RWPE1 (cell line): Measurements from ENCODE around the gene BMP7.
A peak's percentile ranks its signal among the peaks of the same experiment; 100 is the strongest.

Experiments used
- CTCF ChIA-PET: fragments of 350-600 bp; sonication (Branson Sonifier 250); formaldehyde crosslinking; extraction: SDS; loops from one replicate; lab custom pipeline; 2021; lab: Yijun Ruan, JAX
- POLR2A ChIA-PET: fragments of 400-600 bp; formaldehyde crosslinking; extraction: SDS; loops from one replicate; lab custom pipeline; 2020; ENCODE audit warnings: antibody characterized with exemption; ENCODE audit not compliant: low non-redundant PET; lab: Yijun Ruan, JAX
- DNase-seq: peaks from one replicate; pipeline ENCODE4 v3.0.0; 2012; ENCODE audit warnings: low spot score
- H3K27ac ChIP-seq: fragments of 450-650 bp; 2 replicates; pipeline ENCODE4 v1.5.1; 2017
- TF ChIP-seq, protein P1 (sequence below): fragments of 450-650 bp; conservative IDR thresholded peaks from 2 replicates; pipeline ENCODE4 v1.5.1; 2017; ENCODE audit warnings: low read depth, mild to moderate bottlenecking

BMP7 gene

DNA sequence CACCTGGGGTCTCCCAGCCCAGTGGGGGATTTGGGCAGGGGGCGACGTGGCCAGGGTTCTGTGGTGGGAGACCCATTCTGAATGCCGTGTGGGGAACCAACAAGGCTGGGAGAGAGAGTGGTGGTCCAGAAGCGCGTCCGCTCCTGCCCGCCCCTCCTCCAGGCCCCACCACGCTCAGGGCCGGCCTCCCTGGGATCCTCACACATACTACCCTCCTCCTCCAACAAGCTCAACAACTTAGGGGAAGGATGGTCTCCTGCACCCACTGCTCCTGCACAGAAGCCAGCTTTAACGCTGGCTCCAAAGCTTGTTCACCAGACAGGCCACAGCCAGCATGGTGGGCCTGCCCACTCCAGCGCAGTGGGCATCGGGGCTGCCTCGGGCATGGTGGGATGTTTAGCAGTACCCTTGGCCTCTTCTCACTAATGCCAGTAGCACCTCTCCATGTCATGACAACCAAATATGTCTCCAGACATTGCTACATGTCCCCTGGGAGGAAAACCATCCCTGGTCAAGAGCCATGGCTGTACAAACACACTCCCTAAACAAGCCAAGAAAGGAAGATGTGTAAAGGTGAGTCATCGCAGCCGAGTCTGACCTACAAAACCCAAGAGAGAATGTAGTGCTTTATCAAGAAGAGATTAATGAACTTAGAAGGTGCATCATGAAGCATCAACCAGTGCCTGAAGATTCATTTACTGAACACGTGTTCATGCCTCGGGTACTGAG lies 75.7 kb downstream of the BMP7 start:
- DNase-seq, result peak; percentile 74
- ChIA-PET CTCF (interaction anchor here (1.0 kb wide), 1 partner anchor 9 kb away, joined by 3 read pairs; no protein-coding TSS in a partner anchor), POLR2A (no interaction called here)

DNA sequence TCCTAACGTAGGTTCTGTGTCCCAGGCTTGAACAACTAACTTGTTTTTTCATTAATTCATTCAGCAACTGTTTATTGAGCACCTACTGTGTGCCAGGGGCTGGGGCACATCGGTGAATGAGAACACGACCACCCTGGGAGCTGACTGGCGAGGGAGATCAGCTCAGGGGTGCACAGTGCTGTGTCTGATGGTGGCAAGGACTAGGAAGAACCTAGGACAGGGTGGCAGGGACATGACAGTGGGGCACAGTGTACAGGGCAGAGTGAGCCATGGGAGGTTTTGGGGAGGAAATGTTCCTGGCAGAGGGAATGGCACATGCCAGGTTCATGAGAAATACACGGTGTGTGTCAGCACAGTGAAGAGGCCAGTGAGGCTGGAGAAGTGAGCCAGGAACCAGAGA lies 76.7 kb downstream of the BMP7 start:
- DNase-seq, result no peak
- TF ChIP-seq, protein P1, sequence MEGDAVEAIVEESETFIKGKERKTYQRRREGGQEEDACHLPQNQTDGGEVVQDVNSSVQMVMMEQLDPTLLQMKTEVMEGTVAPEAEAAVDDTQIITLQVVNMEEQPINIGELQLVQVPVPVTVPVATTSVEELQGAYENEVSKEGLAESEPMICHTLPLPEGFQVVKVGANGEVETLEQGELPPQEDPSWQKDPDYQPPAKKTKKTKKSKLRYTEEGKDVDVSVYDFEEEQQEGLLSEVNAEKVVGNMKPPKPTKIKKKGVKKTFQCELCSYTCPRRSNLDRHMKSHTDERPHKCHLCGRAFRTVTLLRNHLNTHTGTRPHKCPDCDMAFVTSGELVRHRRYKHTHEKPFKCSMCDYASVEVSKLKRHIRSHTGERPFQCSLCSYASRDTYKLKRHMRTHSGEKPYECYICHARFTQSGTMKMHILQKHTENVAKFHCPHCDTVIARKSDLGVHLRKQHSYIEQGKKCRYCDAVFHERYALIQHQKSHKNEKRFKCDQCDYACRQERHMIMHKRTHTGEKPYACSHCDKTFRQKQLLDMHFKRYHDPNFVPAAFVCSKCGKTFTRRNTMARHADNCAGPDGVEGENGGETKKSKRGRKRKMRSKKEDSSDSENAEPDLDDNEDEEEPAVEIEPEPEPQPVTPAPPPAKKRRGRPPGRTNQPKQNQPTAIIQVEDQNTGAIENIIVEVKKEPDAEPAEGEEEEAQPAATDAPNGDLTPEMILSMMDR, result no peak
- POLR2A ChIA-PET, result no interaction called here
- no peak overlapping the region for H3K27ac ChIP-seq
- CTCF ChIA-PET, result interaction anchor here (0.5 to 0.9 kb wide), 3 partner anchors 68 to 1045 kb away, joined by 3 to 6 read pairs (median 3); no protein-coding TSS in a partner anchor

More for the DNA sequence above, 75.7 kb downstream of the BMP7 start:
- TF ChIP-seq, protein P1, result no peak
- no peak overlapping the region for H3K27ac ChIP-seq

DNA sequence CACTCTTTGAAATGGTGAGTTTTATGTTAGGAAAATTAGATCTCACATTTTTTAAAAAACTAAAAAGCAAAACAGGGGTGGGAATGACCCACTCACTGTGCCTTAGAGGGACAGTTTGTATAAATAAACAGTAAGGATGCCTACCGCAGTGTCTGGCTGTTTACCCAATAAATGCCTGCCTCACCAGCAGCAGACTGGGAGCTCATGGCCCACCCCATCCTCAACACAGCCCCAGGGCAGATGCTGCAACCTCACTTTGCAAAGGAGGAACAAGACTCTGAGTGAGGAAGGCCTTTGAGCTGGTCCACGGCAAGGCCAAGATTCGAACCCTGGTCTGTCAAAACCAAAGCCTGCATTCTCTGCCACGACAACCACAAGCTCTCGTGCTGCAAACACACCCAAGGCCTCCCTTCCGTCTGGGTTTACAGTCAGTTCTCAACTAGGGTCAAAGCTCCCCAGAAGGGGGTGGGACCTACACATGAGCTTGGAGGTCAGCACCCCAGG lies 77.8 kb downstream of the BMP7 start:
- TF ChIP-seq, protein P1, result no peak
- CTCF ChIA-PET, result no interaction called here

DNA sequence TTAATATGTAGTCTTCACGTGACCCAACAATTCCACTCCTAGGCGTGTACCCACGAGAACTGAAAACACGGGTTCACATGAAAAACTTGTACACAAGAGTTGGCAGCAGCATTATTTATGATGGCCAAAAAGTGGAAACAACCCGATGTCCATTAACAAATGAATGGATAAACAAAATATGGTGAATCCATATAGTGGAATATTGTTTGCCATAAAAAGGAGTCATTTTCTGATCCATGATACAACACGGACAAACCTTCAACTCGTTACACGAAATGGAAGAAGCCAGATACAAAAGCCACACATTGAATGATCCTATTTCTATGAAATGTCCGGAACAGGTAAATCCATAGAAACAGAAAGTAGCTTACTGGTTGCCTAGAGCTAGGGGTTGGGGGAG lies 78.4 kb downstream of the BMP7 start:
- ChIA-PET POLR2A (no interaction called here), CTCF (no interaction called here)
- TF ChIP-seq, protein P1, result no peak
- no peak for DNase-seq
- no peak overlapping the region for H3K27ac ChIP-seq

More for the DNA sequence above, 77.8 kb downstream of the BMP7 start:
- no peak for DNase-seq
- POLR2A ChIA-PET, result no interaction called here
- H3K27ac ChIP-seq, result no peak overlapping the region

DNA sequence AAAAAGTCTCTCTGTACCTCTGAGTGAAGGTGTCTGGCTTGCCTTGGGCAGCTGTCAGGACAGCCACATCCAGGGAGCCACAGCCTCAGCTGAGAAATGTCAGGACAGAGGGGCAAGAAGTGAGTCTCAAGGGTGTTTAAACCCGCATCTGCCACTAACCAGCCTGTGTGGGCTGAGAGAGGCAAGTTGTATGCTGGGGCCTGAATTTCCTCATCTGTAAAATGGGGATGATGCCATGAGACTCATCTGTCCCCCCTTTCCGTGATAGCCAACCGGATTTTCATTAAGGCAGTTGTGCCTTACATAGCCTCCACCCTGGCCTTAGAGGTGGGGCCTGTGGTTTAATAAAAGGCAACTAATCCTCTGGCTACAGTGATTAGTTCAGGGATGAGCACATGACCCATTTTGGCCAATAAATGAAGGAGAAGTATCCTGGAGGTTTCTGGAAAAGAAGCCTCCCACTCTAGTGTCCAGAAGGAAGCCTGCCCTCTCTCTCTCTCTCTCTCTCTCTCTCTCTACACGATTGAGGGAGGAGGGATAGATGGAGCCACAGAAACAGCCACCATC lies 79.3 kb downstream of the BMP7 start:
- ChIA-PET CTCF (no interaction called here), POLR2A (no interaction called here)
- no peak overlapping the region for H3K27ac ChIP-seq
- no peak for DNase-seq
- TF ChIP-seq, protein P1, result no peak

DNA sequence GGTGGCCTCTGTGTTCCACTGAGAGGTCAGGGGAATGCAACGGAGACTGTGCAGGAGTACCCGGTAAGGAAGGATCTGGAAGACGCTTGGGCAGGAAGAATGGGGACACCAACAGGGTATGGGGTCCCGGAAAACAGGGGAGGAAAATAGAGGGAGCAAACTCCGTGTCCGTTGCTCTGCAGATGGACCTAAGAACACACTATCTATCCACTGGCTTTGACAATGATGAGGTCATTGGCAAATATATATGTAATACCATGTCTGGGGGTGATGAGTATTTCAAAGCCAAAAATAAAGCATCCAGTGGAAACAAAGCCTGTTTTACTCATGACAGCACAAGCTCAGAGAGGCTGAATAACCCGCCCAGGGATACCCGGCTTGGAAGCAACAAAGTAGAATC lies 80.2 kb downstream of the BMP7 start:
- TF ChIP-seq, protein P1, result no peak
- ChIA-PET CTCF (interaction anchor here (0.6 to 1.1 kb wide), 2 partner anchors 58 to 67 kb away, joined by 3 read pairs; no protein-coding TSS in a partner anchor), POLR2A (no interaction called here)
- no peak overlapping the region for H3K27ac ChIP-seq
- no peak for DNase-seq
